ENCODE results near the gene SV2C. TPM values are rescaled to one million over a fixed set of nuclear protein-coding genes. Genes with fewer than 3 reads are reported as not detected.

Gene SV2C
- total RNA-seq, 1 experiment from 2014 or later = not detected

DNA sequence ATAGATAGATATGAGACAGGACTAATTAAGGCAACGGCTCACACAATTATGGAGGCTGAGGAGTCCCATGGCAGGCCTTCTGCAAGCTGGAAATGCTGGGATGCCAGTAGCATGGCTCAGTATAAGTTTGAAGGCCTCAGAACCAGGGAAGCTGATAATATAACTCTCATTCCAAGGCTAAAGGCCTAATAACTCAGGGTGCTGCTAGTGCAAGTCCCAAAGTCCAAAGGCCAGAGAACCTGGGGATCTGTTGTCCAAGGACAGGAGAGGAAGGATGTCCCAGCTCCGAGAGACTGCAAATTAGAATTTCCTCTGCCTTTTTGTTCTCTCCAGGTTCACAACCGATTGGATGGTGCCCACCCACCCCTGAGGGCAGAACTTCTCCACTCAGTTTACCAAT, 114.5 kb downstream of the SV2C start:
- BruUV-seq (replicated peaks) = no TSS peak
- H3K36me3 ChIP-seq (ENCODE audit: control insufficient read depth in 1 of 2, insufficient read depth in 2 of 2, low read length in 2 of 2) = no peaks in the 10 kb centered on the region
- no peaks in the 10 kb centered on the region for H3K79me2 ChIP-seq (ENCODE audit: insufficient read depth, low read length)
- TF ChIP-seq RAD21 (IDR thresholded peaks at IDR 0.05; ENCODE audit: low read depth) (no peak), POLR2A (IDR thresholded peaks at IDR 0.05; ENCODE audit: borderline replicate concordance, extremely low read depth, insufficient read depth, insufficient read length) (no peak), ZNF274 (IDR thresholded peaks at IDR 0.05; ENCODE audit: low read depth, low read length) (no peak), JUND (IDR thresholded peaks at IDR 0.05) (no peak)
- peaks cover 40% of the 10 kb centered on the region for H3K27me3 ChIP-seq (ENCODE audit: insufficient read depth, low read length)
- no peak overlapping the region for H3K4me2 ChIP-seq (ENCODE audit: low read length)
- no peaks in the 10 kb centered on the region for H4K20me1 ChIP-seq (ENCODE audit: insufficient read depth)
- no peaks in the 10 kb centered on the region for H3K9me3 ChIP-seq (ENCODE audit: control insufficient read depth in 1 of 2, insufficient read depth in 1 of 2, low read depth in 1 of 2, low read length in 2 of 2)
- DNase-seq (ENCODE audit: low read depth, low spot score) (no peak), ATAC-seq (no peak)
- ChIA-PET POLR2A (no interaction called here), RAD21 (ENCODE audit: low non-redundant PET in 1 of 2, low total read pairs in 2 of 2, uncharacterized antibody in 2 of 2, unreplicated experiment in 2 of 2) (no interaction called here), CTCF (no interaction called here)
- no peak overlapping the region for H3K9ac ChIP-seq (ENCODE audit: low read length)
- intact Hi-C loops (cut with micrococcal nuclease) = no loop called here
- no peaks in the 10 kb centered on the region for H3K9me2 ChIP-seq (ENCODE audit: insufficient read depth)
- H3K27ac ChIP-seq (ENCODE audit: low read depth, low read length) = no peak overlapping the region
- H3K4me1 ChIP-seq (ENCODE audit: control insufficient read depth in 1 of 2, insufficient read depth in 2 of 2, low read length in 2 of 2) = no peaks in the 10 kb centered on the region
- no peak overlapping the region for H2AFZ ChIP-seq (ENCODE audit: low read depth, low read length, poor library complexity, severe bottlenecking)
- H3K4me3 ChIP-seq (replicated peaks in 1 of 2; ENCODE audit: low read depth in 1 of 2, low read length in 2 of 2) = no peak overlapping the region

DNA sequence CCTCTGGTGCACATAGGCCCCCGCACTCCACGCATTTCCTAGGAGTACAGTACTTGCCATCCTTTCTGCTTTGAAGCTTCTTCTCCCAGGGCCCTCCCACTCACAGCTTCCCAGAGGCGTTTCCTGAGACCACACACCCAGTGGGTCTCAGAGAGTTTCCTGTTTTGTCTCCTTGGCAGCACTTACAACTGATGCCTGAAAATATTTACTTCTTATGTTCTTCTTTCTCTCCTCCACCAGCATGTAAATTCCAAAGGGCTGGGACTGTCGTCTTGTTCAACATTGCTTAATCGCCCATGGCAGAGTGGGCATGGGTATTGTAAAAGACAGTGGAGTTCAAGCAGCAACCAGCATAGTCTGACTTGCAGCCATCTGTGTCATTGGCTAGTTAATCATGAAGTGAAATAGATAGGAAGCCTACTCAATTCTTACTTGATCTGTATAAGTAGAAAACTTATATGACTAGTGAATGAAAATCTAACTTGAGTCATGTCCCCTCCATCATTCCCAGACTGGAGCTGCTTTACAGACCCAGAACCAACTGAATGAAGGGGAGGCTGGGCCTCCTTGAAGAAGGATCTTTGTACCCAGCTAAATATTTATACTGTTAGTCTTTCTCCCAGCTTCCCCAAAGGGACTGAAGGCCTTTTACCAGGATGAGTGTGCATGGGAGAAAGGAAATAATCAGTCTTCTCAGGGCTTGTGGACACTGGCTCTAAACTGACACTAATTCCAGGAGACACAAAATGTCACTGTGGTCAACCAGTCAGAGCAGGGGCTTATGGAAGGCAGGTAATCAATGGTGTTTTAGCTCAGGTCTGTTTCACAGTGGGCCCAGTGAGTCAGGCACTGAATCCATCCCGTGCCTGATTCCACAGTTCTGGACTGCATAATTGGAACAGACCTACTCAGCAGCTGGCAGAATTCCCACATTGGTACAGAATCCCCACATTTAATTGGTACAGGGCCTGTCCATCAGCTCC, 116.4 kb downstream of the SV2C start:
- Histone ChIP-seq H3K9ac (ENCODE audit: low read length) (no peak overlapping the region), H2AFZ (ENCODE audit: low read depth, low read length, poor library complexity, severe bottlenecking) (no peak overlapping the region), H3K9me2 (ENCODE audit: insufficient read depth) (no peaks in the 10 kb centered on the region), H3K27ac (ENCODE audit: low read depth, low read length) (no peak overlapping the region), H3K4me2 (ENCODE audit: low read length) (no peak overlapping the region), H4K20me1 (ENCODE audit: insufficient read depth) (no peaks in the 10 kb centered on the region), H3K9me3 (ENCODE audit: control insufficient read depth in 1 of 2, insufficient read depth in 1 of 2, low read depth in 1 of 2, low read length in 2 of 2) (no peaks in the 10 kb centered on the region), H3K79me2 (ENCODE audit: insufficient read depth, low read length) (no peaks in the 10 kb centered on the region), H3K36me3 (ENCODE audit: control insufficient read depth in 1 of 2, insufficient read depth in 2 of 2, low read length in 2 of 2) (no peaks in the 10 kb centered on the region), H3K27me3 (ENCODE audit: insufficient read depth, low read length) (peaks cover 28% of the 10 kb centered on the region), H3K4me3 (replicated peaks in 1 of 2; ENCODE audit: low read depth in 1 of 2, low read length in 2 of 2) (no peak overlapping the region), H3K4me1 (ENCODE audit: control insufficient read depth in 1 of 2, insufficient read depth in 2 of 2, low read length in 2 of 2) (no peaks in the 10 kb centered on the region)
- TF ChIP-seq ELF1 (IDR thresholded peaks at IDR 0.05; ENCODE audit: borderline replicate concordance, low read depth) = no peak
- no peak for TF ChIP-seq RAD21 (IDR thresholded peaks at IDR 0.05; ENCODE audit: low read depth)
- TF ChIP-seq, protein P1, sequence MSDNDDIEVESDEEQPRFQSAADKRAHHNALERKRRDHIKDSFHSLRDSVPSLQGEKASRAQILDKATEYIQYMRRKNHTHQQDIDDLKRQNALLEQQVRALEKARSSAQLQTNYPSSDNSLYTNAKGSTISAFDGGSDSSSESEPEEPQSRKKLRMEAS (IDR thresholded peaks at IDR 0.05) = no peak
- TF ChIP-seq, protein P2, sequence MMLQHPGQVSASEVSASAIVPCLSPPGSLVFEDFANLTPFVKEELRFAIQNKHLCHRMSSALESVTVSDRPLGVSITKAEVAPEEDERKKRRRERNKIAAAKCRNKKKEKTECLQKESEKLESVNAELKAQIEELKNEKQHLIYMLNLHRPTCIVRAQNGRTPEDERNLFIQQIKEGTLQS (IDR thresholded peaks at IDR 0.05) = no peak
- TF ChIP-seq SRF (IDR thresholded peaks at IDR 0.05; ENCODE audit: low read depth) = no peak
- TF ChIP-seq SP1 (IDR thresholded peaks at IDR 0.05; ENCODE audit: low read depth) = no peak
- no peak for TF ChIP-seq TCF7L2 (IDR thresholded peaks at IDR 0.05; ENCODE audit: borderline replicate concordance, extremely low read depth, insufficient read depth, insufficient read length)
- no peak for TF ChIP-seq POLR2AphosphoS5 (IDR thresholded peaks at IDR 0.05; ENCODE audit: low read depth, low read length)
- no peak for TF ChIP-seq POLR2A (IDR thresholded peaks at IDR 0.05; ENCODE audit: borderline replicate concordance, extremely low read depth, insufficient read depth, insufficient read length)
- no peak for TF ChIP-seq ZNF274 (IDR thresholded peaks at IDR 0.05; ENCODE audit: low read depth, low read length)
- no peak for TF ChIP-seq SIN3A (IDR thresholded peaks at IDR 0.05; ENCODE audit: low read depth)
- no peak for TF ChIP-seq ZFX (IDR thresholded peaks at IDR 0.05)
- intact Hi-C loops (cut with micrococcal nuclease) = no loop called here
- ATAC-seq = no peak
- ChIA-PET CTCF (interaction anchor here (1.0 kb wide), 1 partner anchor 25 kb away, joined by 4 read pairs; no protein-coding TSS in a partner anchor), RAD21 (ENCODE audit: low non-redundant PET in 1 of 2, low total read pairs in 2 of 2, uncharacterized antibody in 2 of 2, unreplicated experiment in 2 of 2) (no interaction called here), POLR2A (no interaction called here)
- BruUV-seq (replicated peaks) = no TSS peak
- no peak for DNase-seq (ENCODE audit: low read depth, low spot score)

Data from HCT116 (cell line).